Measurements from ENCODE around the gene MMP17.

DNA sequence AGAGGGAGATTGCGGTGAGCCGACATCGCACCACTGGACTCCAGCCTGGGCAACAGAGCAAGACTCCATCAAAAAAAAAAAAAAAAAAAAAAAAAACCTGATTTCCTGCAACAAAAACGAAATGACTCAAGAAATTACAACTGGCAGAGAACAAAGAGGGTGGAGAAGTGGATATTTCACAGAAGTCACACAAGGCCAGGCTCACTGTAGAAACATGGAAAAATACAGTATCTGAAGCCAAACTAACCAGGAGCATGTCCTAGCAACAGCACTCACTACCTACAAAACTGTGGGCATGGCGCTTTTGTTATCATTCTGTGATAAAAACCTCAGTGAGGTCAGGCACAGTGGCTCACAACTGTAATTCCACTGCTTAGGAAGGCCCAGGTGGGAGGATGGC is 11.7 kb upstream of the MMP17 start:
- TF ChIP-seq REST (IDR thresholded peaks at IDR 0.05; ENCODE audit: insufficient replicate concordance, low read depth), result no peak
- no peak for TF ChIP-seq POLR2AphosphoS5 (IDR thresholded peaks at IDR 0.05; ENCODE audit: low read depth)
- TF ChIP-seq, protein P1, sequence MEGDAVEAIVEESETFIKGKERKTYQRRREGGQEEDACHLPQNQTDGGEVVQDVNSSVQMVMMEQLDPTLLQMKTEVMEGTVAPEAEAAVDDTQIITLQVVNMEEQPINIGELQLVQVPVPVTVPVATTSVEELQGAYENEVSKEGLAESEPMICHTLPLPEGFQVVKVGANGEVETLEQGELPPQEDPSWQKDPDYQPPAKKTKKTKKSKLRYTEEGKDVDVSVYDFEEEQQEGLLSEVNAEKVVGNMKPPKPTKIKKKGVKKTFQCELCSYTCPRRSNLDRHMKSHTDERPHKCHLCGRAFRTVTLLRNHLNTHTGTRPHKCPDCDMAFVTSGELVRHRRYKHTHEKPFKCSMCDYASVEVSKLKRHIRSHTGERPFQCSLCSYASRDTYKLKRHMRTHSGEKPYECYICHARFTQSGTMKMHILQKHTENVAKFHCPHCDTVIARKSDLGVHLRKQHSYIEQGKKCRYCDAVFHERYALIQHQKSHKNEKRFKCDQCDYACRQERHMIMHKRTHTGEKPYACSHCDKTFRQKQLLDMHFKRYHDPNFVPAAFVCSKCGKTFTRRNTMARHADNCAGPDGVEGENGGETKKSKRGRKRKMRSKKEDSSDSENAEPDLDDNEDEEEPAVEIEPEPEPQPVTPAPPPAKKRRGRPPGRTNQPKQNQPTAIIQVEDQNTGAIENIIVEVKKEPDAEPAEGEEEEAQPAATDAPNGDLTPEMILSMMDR (IDR thresholded peaks at IDR 0.05; ENCODE audit: insufficient read depth, low read length), result no peak
- no peak for TF ChIP-seq GABPA (IDR thresholded peaks at IDR 0.05; ENCODE audit: low read depth)

Data from HL-60 (cell line).